HG03139 (cell line): ENCODE results near the gene RPH3AL.

Source experiments
- ATAC-seq: cut with Tn5 transposase; IDR thresholded peaks from one replicate; pipeline ENCODE4 v1.9.1; 2021; ENCODE audit not compliant: unreplicated experiment

The RPH3AL gene

GRCh38 chr17:337022-337420, 15.6 kb downstream of the RPH3AL start:
- ATAC-seq = no peak

- ATAC-seq = no peak
Measured at GRCh38 chr17:336110-337021, 16.2 kb downstream of the RPH3AL start.

- ATAC-seq = no peak
Measured at GRCh38 chr17:335691-336090, 16.9 kb downstream of the RPH3AL start.

GRCh38 chr17:334974-335481, 17.6 kb downstream of the RPH3AL start:
- no peak for ATAC-seq

GRCh38 chr17:333626-334396, 18.8 kb downstream of the RPH3AL start:
- no peak for ATAC-seq

GRCh38 chr17:332558-333322, 19.9 kb downstream of the RPH3AL start:
- ATAC-seq = no peak

- ATAC-seq = no peak
Measured at GRCh38 chr17:332023-332422, 20.6 kb downstream of the RPH3AL start.

- no peak for ATAC-seq
Measured at GRCh38 chr17:330993-331701, 21.5 kb downstream of the RPH3AL start.

- no peak for ATAC-seq
Measured at GRCh38 chr17:329784-330420, 22.7 kb downstream of the RPH3AL start.

GRCh38 chr17:327971-328370, 24.6 kb downstream of the RPH3AL start:
- no peak for ATAC-seq

GRCh38 chr17:327296-327695, 25.3 kb downstream of the RPH3AL start:
- ATAC-seq = no peak

GRCh38 chr17:326010-326621, 26.5 kb downstream of the RPH3AL start:
- no peak for ATAC-seq

- ATAC-seq = no peak
Measured at GRCh38 chr17:325270-326009, 27.2 kb downstream of the RPH3AL start.

GRCh38 chr17:323721-324571, 28.7 kb downstream of the RPH3AL start:
- no peak for ATAC-seq

- ATAC-seq = no peak
Measured at GRCh38 chr17:323181-323580, 29.4 kb downstream of the RPH3AL start.

GRCh38 chr17:322006-322780, 30.4 kb downstream of the RPH3AL start:
- no peak for ATAC-seq

GRCh38 chr17:321386-321941, 31.1 kb downstream of the RPH3AL start:
- ATAC-seq = no peak
